Transverse colon (tissue), 4 donors: ENCODE measurements around the gene OR10H5. TPM values are rescaled to one million over a fixed set of nuclear protein-coding genes. Genes with fewer than 3 reads are reported as not detected.
"Not testable (repeated sequence)": the region's sequence is repeated elsewhere in the genome, so short reads cannot be mapped to it uniquely, and the experiment has no call there.

Experiments used
- DNase-seq: peaks from one replicate; pipeline ENCODE4 v3.0.0-alpha.2; 2019
- H3K27ac ChIP-seq, 4 donors: fragments of 200-600 bp; sonication (generic); 2 replicates each; pipeline ENCODE4 v1.5.1; 2016 to 2018; ENCODE audit warnings: inconsistent platforms in 4 of 4
- H3K27me3 ChIP-seq: fragments of 200-600 bp; sonication (generic); 2 replicates; pipeline ENCODE4 v1.5.1; 2017; ENCODE audit warnings: inconsistent platforms
- H3K36me3 ChIP-seq, 4 donors: fragments of 200-600 bp; sonication (generic); 2 replicates each; pipeline ENCODE4 v1.5.1; 2017 to 2019; ENCODE audit warnings: inconsistent platforms in 4 of 4
- H3K4me1 ChIP-seq, 4 donors: fragments of 200-600 bp; sonication (generic); 2 replicates each; pipeline ENCODE4 v1.5.1; 2017 to 2020; ENCODE audit warnings: inconsistent platforms in 4 of 4
- H3K4me3 ChIP-seq, 4 donors: fragments of 200-600 bp; sonication (generic); 1 replicate in 1 of 4; 2 replicates in 3 of 4; pipeline versions ENCODE4 v1.5.1 to v1.6.1; 2017 to 2019; ENCODE audit warnings: inconsistent platforms in 4 of 4
- H3K9me3 ChIP-seq, 2 donors: fragments of 200-600 bp; sonication (generic); 2 replicates each; pipeline ENCODE4 v1.5.1; 2017 to 2019; ENCODE audit warnings: inconsistent platforms in 2 of 2
- CTCF ChIP-seq, 5 experiments: fragments of 200-600 bp in 3 of 5; fragments of 450-650 bp in 2 of 5; sonication (generic) in 3 of 5; IDR thresholded peaks; 1 replicate in 2 of 5; 2 replicates in 3 of 5; pipeline ENCODE4 v1.5.1; 2016 to 2017; ENCODE audit warnings: antibody characterized with exemption in 5 of 5, inconsistent platforms in 3 of 5, mild to moderate bottlenecking in 2 of 5, moderate library complexity in 1 of 5
- EP300 ChIP-seq: sonication (generic); formaldehyde crosslinking; IDR thresholded peaks from one replicate; pipeline ENCODE4 v1.6.1; 2017; ENCODE audit warnings: antibody characterized with exemption, low read depth
- POLR2A ChIP-seq: fragments of 450-650 bp; IDR thresholded peaks from one replicate; pipeline ENCODE4 v1.6.1; 2016; ENCODE audit warnings: antibody characterized with exemption, mild to moderate bottlenecking, moderate library complexity
- POLR2AphosphoS5 ChIP-seq, 3 donors: sonication (generic); formaldehyde crosslinking; IDR thresholded peaks; one replicate each; pipeline ENCODE4 v1.6.1; 2016; ENCODE audit warnings: antibody characterized with exemption in 3 of 3
- WGBS, 2 donors: methylation state at CpG; one replicate each; pipeline ENCODE4 v1.1.5; 2018; ENCODE audit warnings: low coverage in 1 of 2; 5-methylcytosine and 5-hydroxymethylcytosine counted together
- in situ Hi-C, 4 donors: fragments of 200-750 bp; cut with MboI; loops; one replicate each; pipeline versions ENCODE4 v1.15.0 to v1.15.1; 2017; ENCODE audit warnings: low sequenced_read_pairs in 3 of 4, low pct_ligation_motif_present in 1 of 4, low pct_unique_long_range_greater_than_20kb in 1 of 4
- intact Hi-C: fragments of 100-400 bp; cut with DNase I; formaldehyde crosslinking; loops from one replicate; pipeline ENCODE4 v1.15.1; 2023; ENCODE audit warnings: low total_unique reads
- total RNA-seq, 4 donors: library from RNA; depleted of rRNA; stranded (reverse); fragments of >200 nt; gene quantifications; one replicate each; pipeline ENCODE4 v1.1.0, GENCODE V29; 2016

The OR10H5 gene
- total RNA-seq, 4 donors from 2014 or later, result not detected

DNA sequence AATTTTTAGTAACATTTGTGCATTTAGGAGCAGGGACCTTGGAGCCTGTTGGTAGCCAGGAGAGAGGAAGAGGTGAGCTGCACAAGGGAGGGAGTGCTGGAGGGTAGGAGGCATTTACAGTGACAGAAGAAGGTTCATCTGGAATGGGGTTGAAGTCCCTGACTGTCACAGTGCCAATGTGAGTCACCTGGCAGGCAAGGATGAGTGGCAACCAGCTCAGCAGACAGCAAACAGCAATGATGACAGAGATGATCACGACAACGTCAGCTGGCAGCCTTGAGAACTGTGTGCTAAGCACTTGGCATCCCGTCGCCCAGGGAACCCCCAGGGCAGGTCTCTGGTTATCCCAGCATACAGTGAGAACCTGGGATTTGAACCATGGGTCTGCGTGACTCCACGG lies 2.6 kb downstream of the OR10H5 start:
- in situ Hi-C loops (no loop called here), intact Hi-C loops (no loop called here)
- no peaks in the 10 kb centered on the region for H3K27me3 ChIP-seq
- TF ChIP-seq POLR2A, result no peak
- no peak for TF ChIP-seq EP300
- no peaks in the 10 kb centered on the region for H3K9me3 ChIP-seq
- WGBS, 2 donors, result 69% methylated on average over 4 of the region's 6 CpGs; no CpG with 5 or more reads in 1 of the 2 donors
- H3K4me1 ChIP-seq, result peaks cover 0 to 15% (median 1%) of the 10 kb centered on the region in 4 donors
- no peak overlapping the region for H3K4me3 ChIP-seq
- H3K36me3 ChIP-seq, result no peaks in the 10 kb centered on the region
- DNase-seq, result no peak
- H3K27ac ChIP-seq, result no peak overlapping the region

- not testable (repeated sequence) for H3K36me3 ChIP-seq
Observed at GRCh38 chr19:15794279-15794678, 6.8 kb downstream of the OR10H5 start.

GRCh38 chr19:15810335-15810734 lies 22.9 kb downstream of the OR10H5 start:
- H3K27me3 ChIP-seq, result peaks cover 39% of the 10 kb centered on the region
- intact Hi-C loops, result no loop called here
- H3K4me1 ChIP-seq, result peaks cover 0 to 2% (median 0%) of the 10 kb centered on the region in 4 donors
- WGBS, 2 donors, result 14 to 15% methylated on average over 7 of the region's 7 CpGs
- H3K36me3 ChIP-seq, result no peaks in the 10 kb centered on the region
- in situ Hi-C loops, result loop anchor here in 2 of 4 donors (25.0 kb wide), 1 partner anchor 173 kb away; the partner anchor contains the start of gene CYP4F3 (in 2 of the 2)
- no peak for TF ChIP-seq POLR2A
- peak; percentile 45 to 75 (median 51) for TF ChIP-seq CTCF (IDR thresholded peaks at IDR 0.05)
- H3K4me3 ChIP-seq, result no peak overlapping the region
- no peak overlapping the region for H3K27ac ChIP-seq
- no peaks in the 10 kb centered on the region for H3K9me3 ChIP-seq
- peak; percentile 46 for DNase-seq

More at GRCh38 chr19:15794279-15794678, 6.8 kb downstream of the OR10H5 start:
- DNase-seq, intact Hi-C loops, H3K9me3 ChIP-seq, H3K27ac ChIP-seq, H3K27me3 ChIP-seq, H3K4me1 ChIP-seq, H3K4me3 ChIP-seq, in situ Hi-C loops: not testable (repeated sequence)
- WGBS, 2 donors, result 93 to 94% methylated on average over 10 to 18 of the region's 18 CpGs

DNA sequence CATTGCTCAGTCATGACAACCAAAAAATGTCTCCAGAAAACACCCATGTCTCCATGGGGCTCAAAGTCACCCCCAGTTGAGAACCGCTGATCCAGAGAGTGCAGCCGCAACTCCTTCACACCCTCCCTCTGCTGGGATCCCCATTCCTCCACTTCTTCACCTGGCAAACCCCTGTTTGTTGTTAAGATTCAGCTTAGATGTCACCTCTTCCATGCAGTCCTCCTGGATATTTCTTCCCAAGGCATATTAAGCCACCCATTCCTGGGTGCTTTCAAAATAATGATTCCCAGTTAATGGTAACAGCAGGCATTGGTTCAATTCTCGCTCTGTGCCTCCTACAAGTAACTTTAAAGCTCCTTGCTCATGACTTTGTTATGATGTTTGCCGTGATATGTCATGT lies 24.0 kb downstream of the OR10H5 start:
- in situ Hi-C loops, result loop anchor here in 2 of 4 donors (25.0 kb wide), 1 partner anchor 174 kb away; the partner anchor contains the start of gene CYP4F3 (in 2 of the 2)
- peaks cover 0 to 2% (median 0%) of the 10 kb centered on the region in 4 donors for H3K4me1 ChIP-seq
- H3K9me3 ChIP-seq, result no peaks in the 10 kb centered on the region
- TF ChIP-seq POLR2A, result no peak
- no peak for TF ChIP-seq POLR2AphosphoS5 (IDR thresholded peaks at IDR 0.05)
- TF ChIP-seq CTCF (IDR thresholded peaks at IDR 0.05), result no peak
- TF ChIP-seq EP300, result no peak
- DNase-seq, result no peak
- H3K4me3 ChIP-seq, result no peak overlapping the region
- 68 to 75% methylated on average over 4 of the region's 4 CpGs for WGBS, 2 donors
- no peak overlapping the region for H3K27ac ChIP-seq
- H3K36me3 ChIP-seq, result no peaks in the 10 kb centered on the region
- peaks cover 44% of the 10 kb centered on the region for H3K27me3 ChIP-seq
- intact Hi-C loops, result no loop called here

- H3K36me3 ChIP-seq, result no peaks in the 10 kb centered on the region
Observed at GRCh38 chr19:15812060-15812722, 24.7 kb downstream of the OR10H5 start.

More at GRCh38 chr19:15812060-15812722, 24.7 kb downstream of the OR10H5 start:
- TF ChIP-seq CTCF (IDR thresholded peaks at IDR 0.05) (peak in 4 of 5 experiments; percentile 25 to 53 (median 36)), EP300 (no peak)
- H3K27ac ChIP-seq, result no peak overlapping the region
- H3K9me3 ChIP-seq, result no peaks in the 10 kb centered on the region
- in situ Hi-C loops, result loop anchor here in 2 of 4 donors (25.0 kb wide), 1 partner anchor 175 kb away; the partner anchor contains the start of gene CYP4F3 (in 2 of the 2)
- no peak overlapping the region for H3K4me3 ChIP-seq
- peaks cover 0 to 2% (median 0%) of the 10 kb centered on the region in 4 donors for H3K4me1 ChIP-seq
- peak; percentile 38 for DNase-seq
- WGBS, 2 donors, result 8 to 10% methylated on average over 5 to 6 of the region's 6 CpGs
- peaks cover 44% of the 10 kb centered on the region for H3K27me3 ChIP-seq
- intact Hi-C loops, result no loop called here
